ENCODE measurements around the gene RELL2. TPM values are rescaled to one million over a fixed set of nuclear protein-coding genes. Genes with fewer than 3 reads are reported as not detected.
A peak's percentile ranks its signal among the peaks of the same experiment; 100 is the strongest.

The RELL2 gene
- total and polyA plus RNA-seq, 2 experiments from 2014 or later, result 1.8 to 2.3 TPM

GRCh38 chr5:141598391-141599345 is 38.1 kb upstream of the RELL2 start:
- no peaks in the 10 kb centered on the region for H3K9me3 ChIP-seq (ENCODE audit: low read depth)
- no peaks in the 10 kb centered on the region for H3K4me1 ChIP-seq (ENCODE audit: low read depth)
- no peak for DNase-seq (ENCODE audit: low read depth in 1 of 2, low spot score in 1 of 2)
- H3K27ac ChIP-seq, result peak overlapping the region; percentile 47
- no peaks in the 10 kb centered on the region for H3K27me3 ChIP-seq
- no peak overlapping the region for H3K4me3 ChIP-seq
- no peaks in the 10 kb centered on the region for H3K36me3 ChIP-seq
- TF ChIP-seq, protein P1, sequence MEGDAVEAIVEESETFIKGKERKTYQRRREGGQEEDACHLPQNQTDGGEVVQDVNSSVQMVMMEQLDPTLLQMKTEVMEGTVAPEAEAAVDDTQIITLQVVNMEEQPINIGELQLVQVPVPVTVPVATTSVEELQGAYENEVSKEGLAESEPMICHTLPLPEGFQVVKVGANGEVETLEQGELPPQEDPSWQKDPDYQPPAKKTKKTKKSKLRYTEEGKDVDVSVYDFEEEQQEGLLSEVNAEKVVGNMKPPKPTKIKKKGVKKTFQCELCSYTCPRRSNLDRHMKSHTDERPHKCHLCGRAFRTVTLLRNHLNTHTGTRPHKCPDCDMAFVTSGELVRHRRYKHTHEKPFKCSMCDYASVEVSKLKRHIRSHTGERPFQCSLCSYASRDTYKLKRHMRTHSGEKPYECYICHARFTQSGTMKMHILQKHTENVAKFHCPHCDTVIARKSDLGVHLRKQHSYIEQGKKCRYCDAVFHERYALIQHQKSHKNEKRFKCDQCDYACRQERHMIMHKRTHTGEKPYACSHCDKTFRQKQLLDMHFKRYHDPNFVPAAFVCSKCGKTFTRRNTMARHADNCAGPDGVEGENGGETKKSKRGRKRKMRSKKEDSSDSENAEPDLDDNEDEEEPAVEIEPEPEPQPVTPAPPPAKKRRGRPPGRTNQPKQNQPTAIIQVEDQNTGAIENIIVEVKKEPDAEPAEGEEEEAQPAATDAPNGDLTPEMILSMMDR (IDR thresholded peaks at IDR 0.05; ENCODE audit: low read depth, low read length), result no peak

DNA sequence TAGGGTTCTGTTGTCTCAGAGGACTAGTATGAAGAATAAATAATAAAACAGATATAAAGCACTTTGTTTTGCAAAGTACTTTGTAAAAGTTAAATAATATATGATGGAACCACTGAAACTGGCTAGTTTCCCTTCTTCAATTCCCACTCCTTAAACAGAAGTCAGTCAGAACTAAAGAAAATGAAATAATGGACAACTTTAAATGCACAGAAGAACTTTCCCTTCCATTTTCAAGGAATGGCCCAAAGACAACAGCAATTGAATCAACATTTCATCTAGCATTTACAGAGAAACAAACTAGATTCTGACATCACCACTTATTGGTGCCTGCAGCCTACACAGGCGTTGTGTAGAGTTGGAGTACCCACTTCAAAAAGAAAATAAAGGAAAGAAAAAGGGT is 34.2 kb upstream of the RELL2 start:
- TF ChIP-seq, protein P1 (IDR thresholded peaks at IDR 0.05; ENCODE audit: low read depth, low read length), result no peak
- no peak for DNase-seq (ENCODE audit: low read depth in 1 of 2, low spot score in 1 of 2)
- no peaks in the 10 kb centered on the region for H3K9me3 ChIP-seq (ENCODE audit: low read depth)
- H3K27me3 ChIP-seq, result no peaks in the 10 kb centered on the region
- no peaks in the 10 kb centered on the region for H3K4me1 ChIP-seq (ENCODE audit: low read depth)
- no peak overlapping the region for H3K27ac ChIP-seq
- H3K36me3 ChIP-seq, result no peaks in the 10 kb centered on the region
- no peak overlapping the region for H3K4me3 ChIP-seq

GRCh38 chr5:141603923-141604717 is 32.7 kb upstream of the RELL2 start:
- peak in 1 of 2 donors; percentile 89 for DNase-seq (ENCODE audit: low read depth in 1 of 2, low spot score in 1 of 2)

DNA sequence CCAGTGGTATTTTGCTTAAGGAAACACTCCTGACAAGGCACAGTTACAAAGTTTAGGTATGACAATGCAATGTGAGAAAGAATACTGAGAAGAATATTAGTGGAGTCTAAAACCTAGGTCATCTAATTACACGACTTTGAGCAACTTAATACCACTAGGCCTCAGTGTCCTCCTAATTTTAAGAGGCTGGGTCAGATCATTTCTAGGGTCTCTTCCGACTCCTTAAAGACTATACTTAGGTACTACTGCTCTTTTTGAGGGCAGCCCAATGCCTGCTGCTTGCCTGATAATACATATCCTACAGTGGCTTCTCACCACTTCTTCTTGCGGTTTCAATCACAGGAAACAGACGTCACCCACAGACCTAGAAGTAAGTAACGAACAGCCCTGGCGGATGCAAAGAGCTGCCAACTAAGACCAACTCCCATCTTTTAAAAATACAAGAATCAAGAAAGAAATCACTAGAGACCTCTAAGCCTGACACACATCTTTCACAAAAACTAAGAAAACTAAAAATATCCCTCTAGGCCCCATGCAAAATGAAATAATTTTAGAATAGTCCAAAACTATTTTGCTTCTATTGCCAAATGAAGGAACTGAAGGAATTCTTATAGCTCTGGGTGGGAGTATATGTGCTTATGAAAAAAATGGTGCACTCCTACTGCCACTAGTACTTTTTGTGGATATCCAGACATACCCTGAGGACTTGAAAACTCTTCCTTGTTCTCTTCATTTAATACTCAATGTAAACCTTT is 31.1 kb upstream of the RELL2 start:
- Histone ChIP-seq H3K36me3 (no peaks in the 10 kb centered on the region), H3K9me3 (ENCODE audit: low read depth) (no peaks in the 10 kb centered on the region), H3K27ac (no peak overlapping the region), H3K4me1 (ENCODE audit: low read depth) (no peaks in the 10 kb centered on the region), H3K4me3 (no peak overlapping the region), H3K27me3 (no peaks in the 10 kb centered on the region)
- TF ChIP-seq, protein P1 (IDR thresholded peaks at IDR 0.05; ENCODE audit: low read depth, low read length), result no peak
- DNase-seq (ENCODE audit: low read depth in 1 of 2, low spot score in 1 of 2), result peak in 1 of 2 donors; percentile 84

More at GRCh38 chr5:141603923-141604717, 32.7 kb upstream of the RELL2 start:
- no peaks in the 10 kb centered on the region for H3K4me1 ChIP-seq (ENCODE audit: low read depth)
- no peak overlapping the region for H3K4me3 ChIP-seq
- TF ChIP-seq, protein P1 (IDR thresholded peaks at IDR 0.05; ENCODE audit: low read depth, low read length), result no peak
- H3K9me3 ChIP-seq (ENCODE audit: low read depth), result no peaks in the 10 kb centered on the region
- H3K36me3 ChIP-seq, result no peaks in the 10 kb centered on the region
- H3K27me3 ChIP-seq, result no peaks in the 10 kb centered on the region
- no peak overlapping the region for H3K27ac ChIP-seq

DNA sequence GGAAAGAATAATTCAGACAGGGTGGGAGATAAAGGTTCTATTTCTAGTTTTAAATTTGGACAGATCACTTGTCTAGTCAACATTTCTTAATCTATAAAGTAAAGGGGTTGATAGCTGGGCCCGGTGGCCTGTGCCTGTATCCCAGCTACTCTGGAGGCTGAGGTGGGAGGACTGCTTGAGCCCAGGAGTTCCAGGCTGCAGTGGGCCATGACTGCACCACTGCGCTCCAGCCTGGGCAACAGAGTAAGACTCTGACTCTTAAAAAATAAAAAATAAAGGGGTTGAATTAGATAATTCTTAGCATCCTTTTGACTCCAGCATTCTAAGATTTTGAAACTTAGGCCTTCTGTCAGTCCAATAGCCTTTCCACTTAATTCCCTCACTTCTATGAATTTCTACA is 28.8 kb upstream of the RELL2 start:
- Histone ChIP-seq H3K9me3 (ENCODE audit: low read depth) (no peaks in the 10 kb centered on the region), H3K4me3 (no peak overlapping the region), H3K27me3 (no peaks in the 10 kb centered on the region), H3K4me1 (ENCODE audit: low read depth) (peaks cover under 1% of the 10 kb centered on the region), H3K36me3 (no peaks in the 10 kb centered on the region), H3K27ac (peak overlapping the region; percentile 16)
- TF ChIP-seq, protein P1 (IDR thresholded peaks at IDR 0.05; ENCODE audit: low read depth, low read length), result no peak
- DNase-seq (ENCODE audit: low read depth in 1 of 2, low spot score in 1 of 2), result no peak

Measured in cardiac muscle cell (in vitro differentiated cells and primary cell).